Measurements from ENCODE around the gene HIF1A.

Gene HIF1A

DNA sequence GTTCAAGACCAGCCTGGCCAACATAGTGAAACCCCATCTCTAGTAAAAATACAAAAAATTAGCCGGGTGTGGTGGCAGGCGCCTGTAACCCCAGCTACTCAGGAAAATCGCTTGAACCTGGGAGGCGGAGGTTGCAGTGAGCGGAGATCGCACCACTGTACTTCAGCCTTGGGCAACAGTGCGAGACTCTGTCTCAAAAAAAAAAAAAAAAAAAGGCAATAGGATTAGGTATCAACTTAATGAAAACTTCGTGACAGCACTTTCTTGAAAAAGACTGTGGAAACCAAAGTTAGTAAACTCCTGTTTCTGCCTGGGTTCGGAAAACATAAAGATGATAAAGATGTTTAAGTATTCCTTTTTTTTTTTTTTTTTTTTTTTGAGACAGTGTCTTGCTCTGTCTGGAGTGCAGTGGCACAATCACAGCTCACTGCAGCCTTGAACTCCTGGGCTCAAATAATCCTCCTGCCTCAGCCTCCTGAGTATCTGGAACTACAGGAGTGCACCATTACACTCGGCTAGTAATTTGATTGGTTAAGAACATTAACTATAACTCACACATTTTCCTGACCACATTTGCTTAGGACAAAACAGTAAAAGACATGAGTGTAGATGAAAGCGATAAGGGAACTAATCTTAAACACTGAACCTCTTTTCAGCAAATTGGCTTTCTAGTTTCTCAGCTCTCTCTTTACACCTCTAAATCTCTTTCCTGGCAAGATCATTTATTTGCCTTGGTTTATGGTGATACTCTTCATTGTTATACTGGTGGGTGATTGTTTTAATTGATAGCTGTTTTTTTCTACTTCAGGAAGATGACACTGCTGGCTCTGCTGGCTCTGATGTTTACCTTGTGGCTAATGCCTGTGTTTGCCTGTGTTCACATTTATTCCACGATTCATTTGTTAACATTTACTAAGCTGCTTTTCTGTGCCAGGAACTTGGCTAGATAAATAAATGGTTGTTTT, 15.8 kb downstream of the HIF1A start:
- no peak for DNase-seq (ENCODE audit: low read depth, low spot score)
- no peak overlapping the region for H3K4me3 ChIP-seq (ENCODE audit: insufficient read length, low read depth)
- TF ChIP-seq YY1 (IDR thresholded peaks at IDR 0.05; ENCODE audit: insufficient read depth, insufficient read length) (no peak), SUZ12 (IDR thresholded peaks at IDR 0.05; ENCODE audit: extremely low read depth, insufficient read depth, insufficient read length) (no peak), ZNF274 (IDR thresholded peaks at IDR 0.05; ENCODE audit: low read depth, low read length) (no peak)
- no peaks in the 10 kb centered on the region for H3K4me1 ChIP-seq (ENCODE audit: insufficient read depth, insufficient read length)
- no peak overlapping the region for H3K9ac ChIP-seq (ENCODE audit: insufficient read length, low read depth)
- no peaks in the 10 kb centered on the region for H3K36me3 ChIP-seq (ENCODE audit: insufficient read depth, insufficient read length, low read length)
- H3K27me3 ChIP-seq (ENCODE audit: insufficient read depth, insufficient read length) = no peaks in the 10 kb centered on the region
- H3K9me3 ChIP-seq (ENCODE audit: insufficient read depth, low read length) = no peaks in the 10 kb centered on the region

DNA sequence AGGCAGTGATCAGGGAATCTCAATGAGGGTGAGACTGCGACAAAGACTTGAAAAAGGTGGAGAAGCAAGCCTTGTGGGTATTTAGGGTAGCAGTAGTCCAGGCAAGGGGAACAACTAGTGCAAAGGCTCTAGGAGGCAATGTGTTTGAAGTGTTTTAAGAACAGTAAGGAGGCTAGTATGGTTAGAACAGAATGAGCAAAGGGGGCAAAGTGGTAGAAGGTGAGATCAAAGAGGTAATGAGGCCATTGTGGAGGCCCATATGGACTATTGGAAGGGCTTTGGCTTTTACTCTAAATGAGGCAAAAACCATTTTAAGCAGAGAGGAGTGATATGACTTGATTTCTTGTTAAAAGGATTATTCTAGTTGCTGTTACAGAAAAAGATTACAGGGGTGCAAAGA, 16.8 kb downstream of the HIF1A start:
- no peaks in the 10 kb centered on the region for H3K36me3 ChIP-seq (ENCODE audit: insufficient read depth, insufficient read length, low read length)
- no peak overlapping the region for H3K9ac ChIP-seq (ENCODE audit: insufficient read length, low read depth)
- TF ChIP-seq ZNF274 (IDR thresholded peaks at IDR 0.05; ENCODE audit: low read depth, low read length) = no peak
- TF ChIP-seq SUZ12 (IDR thresholded peaks at IDR 0.05; ENCODE audit: extremely low read depth, insufficient read depth, insufficient read length) = no peak
- TF ChIP-seq YY1 (IDR thresholded peaks at IDR 0.05; ENCODE audit: insufficient read depth, insufficient read length) = no peak
- no peaks in the 10 kb centered on the region for H3K9me3 ChIP-seq (ENCODE audit: insufficient read depth, low read length)
- no peak overlapping the region for H3K4me3 ChIP-seq (ENCODE audit: insufficient read length, low read depth)
- DNase-seq (ENCODE audit: low read depth, low spot score) = no peak
- H3K27me3 ChIP-seq (ENCODE audit: insufficient read depth, insufficient read length) = no peaks in the 10 kb centered on the region
- no peaks in the 10 kb centered on the region for H3K4me1 ChIP-seq (ENCODE audit: insufficient read depth, insufficient read length)

- Histone ChIP-seq H3K36me3 (ENCODE audit: insufficient read depth, insufficient read length, low read length) (no peaks in the 10 kb centered on the region), H3K4me1 (ENCODE audit: insufficient read depth, insufficient read length) (no peaks in the 10 kb centered on the region)
- TF ChIP-seq ZNF274 (IDR thresholded peaks at IDR 0.05; ENCODE audit: low read depth, low read length) = no peak
- no peak for TF ChIP-seq YY1 (IDR thresholded peaks at IDR 0.05; ENCODE audit: insufficient read depth, insufficient read length)
- TF ChIP-seq SUZ12 (IDR thresholded peaks at IDR 0.05; ENCODE audit: extremely low read depth, insufficient read depth, insufficient read length) = no peak
Observed at GRCh38 chr14:61713724-61714437, 18.6 kb downstream of the HIF1A start.

GRCh38 chr14:61716956-61717355, 21.6 kb downstream of the HIF1A start:
- no peak overlapping the region for H3K4me3 ChIP-seq (ENCODE audit: insufficient read length, low read depth)
- no peak for TF ChIP-seq YY1 (IDR thresholded peaks at IDR 0.05; ENCODE audit: insufficient read depth, insufficient read length)
- DNase-seq (ENCODE audit: low read depth, low spot score) = no peak
- no peaks in the 10 kb centered on the region for H3K9me3 ChIP-seq (ENCODE audit: insufficient read depth, low read length)
- no peaks in the 10 kb centered on the region for H3K27me3 ChIP-seq (ENCODE audit: insufficient read depth, insufficient read length)
- no peak overlapping the region for H3K9ac ChIP-seq (ENCODE audit: insufficient read length, low read depth)
- H3K36me3 ChIP-seq (ENCODE audit: insufficient read depth, insufficient read length, low read length) = peaks cover 16% of the 10 kb centered on the region
- H3K4me1 ChIP-seq (ENCODE audit: insufficient read depth, insufficient read length) = no peaks in the 10 kb centered on the region

More at GRCh38 chr14:61713724-61714437, 18.6 kb downstream of the HIF1A start:
- no peaks in the 10 kb centered on the region for H3K9me3 ChIP-seq (ENCODE audit: insufficient read depth, low read length)
- H3K27me3 ChIP-seq (ENCODE audit: insufficient read depth, insufficient read length) = no peaks in the 10 kb centered on the region
- no peak overlapping the region for H3K9ac ChIP-seq (ENCODE audit: insufficient read length, low read depth)
- H3K4me3 ChIP-seq (ENCODE audit: insufficient read length, low read depth) = no peak overlapping the region
- no peak for DNase-seq (ENCODE audit: low read depth, low spot score)

GRCh38 chr14:61718039-61718438, 22.7 kb downstream of the HIF1A start:
- no peaks in the 10 kb centered on the region for H3K27me3 ChIP-seq (ENCODE audit: insufficient read depth, insufficient read length)
- no peak overlapping the region for H3K9ac ChIP-seq (ENCODE audit: insufficient read length, low read depth)
- peaks cover 22% of the 10 kb centered on the region for H3K36me3 ChIP-seq (ENCODE audit: insufficient read depth, insufficient read length, low read length)
- DNase-seq (ENCODE audit: low read depth, low spot score) = no peak
- H3K4me3 ChIP-seq (ENCODE audit: insufficient read length, low read depth) = no peak overlapping the region
- TF ChIP-seq SUZ12 (IDR thresholded peaks at IDR 0.05; ENCODE audit: extremely low read depth, insufficient read depth, insufficient read length) = no peak
- TF ChIP-seq ZNF274 (IDR thresholded peaks at IDR 0.05; ENCODE audit: low read depth, low read length) = no peak
- TF ChIP-seq YY1 (IDR thresholded peaks at IDR 0.05; ENCODE audit: insufficient read depth, insufficient read length) = no peak
- no peaks in the 10 kb centered on the region for H3K4me1 ChIP-seq (ENCODE audit: insufficient read depth, insufficient read length)
- no peaks in the 10 kb centered on the region for H3K9me3 ChIP-seq (ENCODE audit: insufficient read depth, low read length)

DNA sequence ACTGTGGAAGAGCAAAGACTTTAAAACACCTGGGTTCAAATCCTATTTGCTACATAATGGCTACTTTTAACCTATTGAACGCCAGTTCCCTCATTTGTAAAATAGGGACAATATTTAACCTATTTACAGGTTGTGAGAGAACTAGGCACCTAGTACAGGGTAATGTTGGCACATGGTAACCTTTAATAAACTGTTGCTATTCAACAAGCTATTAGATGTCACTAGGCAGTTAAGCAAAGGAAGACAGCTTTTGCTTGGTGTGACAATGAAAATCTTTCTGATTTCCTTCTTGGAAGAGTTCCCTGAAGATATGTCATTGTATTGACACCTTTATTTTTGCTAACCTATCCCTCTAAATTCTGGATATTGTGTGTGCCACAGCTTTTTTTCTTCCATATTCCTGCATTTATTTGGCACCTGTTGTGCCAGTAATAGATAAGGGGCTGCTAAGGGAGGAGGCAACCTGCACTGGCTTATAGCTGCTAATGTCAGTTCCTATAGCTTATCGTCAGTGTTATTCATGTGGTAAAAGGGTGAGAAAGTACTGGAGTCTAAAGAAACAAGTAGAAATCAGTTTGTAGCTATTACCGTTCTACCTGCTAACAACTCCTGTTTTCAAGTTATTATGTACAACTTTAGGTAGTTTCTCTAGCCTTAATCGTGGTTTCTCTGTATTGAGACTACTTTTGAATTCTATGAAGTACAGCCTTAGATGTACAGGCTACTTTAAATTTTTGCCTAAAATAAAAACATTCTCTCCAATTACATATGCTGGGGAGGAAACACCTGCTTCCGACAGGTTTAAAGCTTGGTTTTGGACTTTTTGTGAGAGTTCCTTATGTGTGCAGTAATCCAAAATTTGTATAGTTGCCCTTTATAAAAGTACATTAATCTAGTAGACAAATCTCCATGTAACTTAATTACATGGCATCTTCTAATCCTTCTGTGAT, 24.3 kb downstream of the HIF1A start:
- H3K27me3 ChIP-seq (ENCODE audit: insufficient read depth, insufficient read length) = no peaks in the 10 kb centered on the region
- H3K4me3 ChIP-seq (ENCODE audit: insufficient read length, low read depth) = no peak overlapping the region
- H3K9me3 ChIP-seq (ENCODE audit: insufficient read depth, low read length) = no peaks in the 10 kb centered on the region
- H3K9ac ChIP-seq (ENCODE audit: insufficient read length, low read depth) = no peak overlapping the region
- H3K36me3 ChIP-seq (ENCODE audit: insufficient read depth, insufficient read length, low read length) = peaks cover 34% of the 10 kb centered on the region
- H3K4me1 ChIP-seq (ENCODE audit: insufficient read depth, insufficient read length) = no peaks in the 10 kb centered on the region
- no peak for DNase-seq (ENCODE audit: low read depth, low spot score)
- TF ChIP-seq SUZ12 (IDR thresholded peaks at IDR 0.05; ENCODE audit: extremely low read depth, insufficient read depth, insufficient read length) (no peak), ZNF274 (IDR thresholded peaks at IDR 0.05; ENCODE audit: low read depth, low read length) (no peak), YY1 (IDR thresholded peaks at IDR 0.05; ENCODE audit: insufficient read depth, insufficient read length) (no peak)

All from NT2/D1 (cell line).